Endothelial cell (in vitro differentiated cells): ENCODE results near the gene PHKG1. TPM values are rescaled to one million over a fixed set of nuclear protein-coding genes. Genes with fewer than 3 reads are reported as not detected.
"Not testable (repeated sequence)": the region's sequence is repeated elsewhere in the genome, so short reads cannot be mapped to it uniquely, and the experiment has no call there.

Experiments used
- DNase-seq: peaks from one replicate; pipeline ENCODE4 v3.0.0; 2021; ENCODE audit warnings: low spot score
- H3K27ac Mint-ChIP-seq: one replicate; pipeline ENCODE4 v1.8.0; 2021; ENCODE audit warnings: mixed read lengths, inconsistent platforms; ENCODE audit not compliant: unreplicated experiment
- H3K27me3 Mint-ChIP-seq: one replicate; pipeline ENCODE4 v1.8.0; 2021; ENCODE audit warnings: mild to moderate bottlenecking, moderate library complexity, mixed read lengths, inconsistent platforms; ENCODE audit not compliant: unreplicated experiment
- H3K36me3 Mint-ChIP-seq: one replicate; pipeline ENCODE4 v1.8.0; 2021; ENCODE audit warnings: mild to moderate bottlenecking, low read depth, mixed read lengths, inconsistent platforms; ENCODE audit not compliant: unreplicated experiment
- H3K4me1 Mint-ChIP-seq: one replicate; pipeline ENCODE4 v1.8.0; 2021; ENCODE audit warnings: mild to moderate bottlenecking, mixed read lengths, inconsistent platforms; ENCODE audit not compliant: unreplicated experiment
- H3K4me3 Mint-ChIP-seq: one replicate; pipeline ENCODE4 v1.8.0; 2021; ENCODE audit warnings: mild to moderate bottlenecking, mixed read lengths, inconsistent platforms; ENCODE audit not compliant: unreplicated experiment
- H3K9me3 Mint-ChIP-seq: one replicate; pipeline ENCODE4 v1.8.0; 2021; ENCODE audit warnings: mixed read lengths, inconsistent platforms; ENCODE audit not compliant: unreplicated experiment
- CTCF ChIP-seq: fragments of 200-600 bp; sonication (generic); IDR thresholded peaks from one replicate; pipeline ENCODE4 v1.5.0; 2021; ENCODE audit warnings: antibody characterized with exemption; ENCODE audit not compliant: unreplicated experiment
- total RNA-seq: library from RNA; stranded (reverse); fragmentation: NEBNext Ultra II Directional; extraction: Animal tissue kit (Norgen Biotek cat#: 25700); gene quantifications from one replicate; pipeline ENCODE4 v1.2.1, GENCODE V29; 2021; ENCODE audit not compliant: unreplicated experiment

Gene PHKG1
- total RNA-seq, 1 donor from 2014 or later = not detected

GRCh38 chr7:56083150-56083785 lies 9.5 kb downstream of the PHKG1 start:
- DNase-seq = no peak
- TF ChIP-seq CTCF = no peak
- Mint-ChIP-seq H3K27ac (no peak overlapping the region), H3K36me3 (peaks cover 11% of the 10 kb centered on the region), H3K4me1 (peaks cover 22% of the 10 kb centered on the region), H3K4me3 (no peak overlapping the region), H3K27me3 (peaks cover 6% of the 10 kb centered on the region), H3K9me3 (no peaks in the 10 kb centered on the region)

- no peak for TF ChIP-seq CTCF
- H3K9me3 Mint-ChIP-seq = no peaks in the 10 kb centered on the region
- H3K36me3 Mint-ChIP-seq = peaks cover 11% of the 10 kb centered on the region
- H3K27ac Mint-ChIP-seq = no peak overlapping the region
- peaks cover 22% of the 10 kb centered on the region for H3K4me1 Mint-ChIP-seq
- no peak overlapping the region for H3K4me3 Mint-ChIP-seq
- H3K27me3 Mint-ChIP-seq = peaks cover 4% of the 10 kb centered on the region
- no peak for DNase-seq
Measured at GRCh38 chr7:56081626-56082340, 11.0 kb downstream of the PHKG1 start.

GRCh38 chr7:56080726-56081435 lies 11.9 kb downstream of the PHKG1 start:
- H3K4me3 Mint-ChIP-seq, H3K27me3 Mint-ChIP-seq: not testable (repeated sequence)
- H3K27ac Mint-ChIP-seq = peak overlapping the region; percentile 91

GRCh38 chr7:56079450-56080185 lies 13.1 kb downstream of the PHKG1 start:
- Mint-ChIP-seq H3K27ac (peak overlapping the region; percentile 95), H3K4me1 (peaks cover 22% of the 10 kb centered on the region)
- peak; percentile 36 for TF ChIP-seq CTCF

More at GRCh38 chr7:56080726-56081435, 11.9 kb downstream of the PHKG1 start:
- Mint-ChIP-seq H3K36me3 (peaks cover 11% of the 10 kb centered on the region), H3K4me1 (peaks cover 22% of the 10 kb centered on the region)
- H3K9me3 Mint-ChIP-seq, DNase-seq: not testable (repeated sequence)

GRCh38 chr7:56078196-56078595 lies 14.6 kb downstream of the PHKG1 start:
- no peaks in the 10 kb centered on the region for H3K9me3 Mint-ChIP-seq
- peaks cover 25% of the 10 kb centered on the region for H3K4me1 Mint-ChIP-seq
- no peak overlapping the region for H3K4me3 Mint-ChIP-seq
- H3K27ac Mint-ChIP-seq = no peak overlapping the region
- DNase-seq = no peak
- no peak for TF ChIP-seq CTCF
- peaks cover 8% of the 10 kb centered on the region for H3K36me3 Mint-ChIP-seq
- H3K27me3 Mint-ChIP-seq = peaks cover 2% of the 10 kb centered on the region

More at GRCh38 chr7:56079450-56080185, 13.1 kb downstream of the PHKG1 start:
- Mint-ChIP-seq H3K9me3 (no peaks in the 10 kb centered on the region), H3K36me3 (peaks cover 11% of the 10 kb centered on the region), H3K4me3 (no peak overlapping the region), H3K27me3 (peaks cover 4% of the 10 kb centered on the region)
- DNase-seq = peak; percentile 55
